Adrenal gland (tissue), 12 donors: ENCODE data around the gene VEGFD. TPM values are rescaled to one million over a fixed set of nuclear protein-coding genes. Genes with fewer than 3 reads are reported as not detected.
"Not testable (repeated sequence)": the region's sequence is repeated elsewhere in the genome, so short reads cannot be mapped to it uniquely, and the experiment has no call there.

ENCODE experiments used
- DNase-seq, 7 donors: peaks; one replicate each; pipeline ENCODE4 v3.0.0-alpha.2; 2019 to 2020
- H3K27ac ChIP-seq, 5 donors: fragments of 200-600 bp; sonication (generic) in 4 of 5; 1 replicate in 3 of 5; 2 replicates in 2 of 5; pipeline versions ENCODE4 v1.5.1 to v1.8.0; 2016 to 2020; ENCODE audit warnings: mild to moderate bottlenecking in 1 of 5
- H3K27me3 ChIP-seq: fragments of 200-600 bp; 2 replicates; pipeline ENCODE4 v1.8.0; 2021
- H3K36me3 ChIP-seq, 2 donors: fragments of 200-600 bp; replicated peaks in 1 of 2; 1 replicate in 1 of 2; 2 replicates in 1 of 2; pipeline versions ENCODE4 v1.5.1 to v1.8.0; 2018 to 2022
- H3K4me1 ChIP-seq, 2 donors: fragments of 200-600 bp; replicated peaks in 1 of 2; 1 replicate in 1 of 2; 2 replicates in 1 of 2; pipeline versions ENCODE4 v1.5.1 to v1.8.0; 2018 to 2021
- H3K4me3 ChIP-seq, 4 donors: fragments of 200-600 bp; sonication (generic) in 3 of 4; one replicate each; pipeline ENCODE4 v1.5.1; 2016 to 2018
- H3K9me3 ChIP-seq, 3 donors: fragments of 200-600 bp; sonication (generic) in 1 of 3; replicated peaks in 1 of 3; 1 replicate in 2 of 3; 2 replicates in 1 of 3; pipeline versions ENCODE4 v1.5.1 to v1.8.0; 2016 to 2021
- CTCF ChIP-seq, 6 experiments: fragments of 450-650 bp in 4 of 6; fragments of 200-600 bp in 2 of 6; sonication (generic) in 1 of 6; IDR thresholded peaks; 1 replicate in 5 of 6; 2 replicates in 1 of 6; pipeline versions ENCODE4 v1.5.1 to v1.8.0; 2016 to 2021; ENCODE audit warnings: antibody characterized with exemption in 6 of 6, mild to moderate bottlenecking in 2 of 6, moderate library complexity in 1 of 6
- POLR2A ChIP-seq, 2 donors: fragments of 450-650 bp; IDR thresholded peaks; one replicate each; pipeline ENCODE4 v1.6.1; 2017; ENCODE audit warnings: antibody characterized with exemption in 2 of 2, mild to moderate bottlenecking in 2 of 2, moderate library complexity in 1 of 2
- WGBS, 4 donors: extraction: QIAGEN DNeasy Blood & Tissue Kit in 2 of 4; methylation state at CpG; one replicate each; pipeline versions ENCODE4 v1.1.5 to v1.1.7; 2013 to 2017; 5-methylcytosine and 5-hydroxymethylcytosine counted together
- intact Hi-C, 2 donors: fragments of 100-400 bp; cut with DNase I; formaldehyde crosslinking; loops; one replicate each; pipeline versions ENCODE4 v1.14.1 to v1.15.0; 2022 to 2023
- polyA plus RNA-seq, 3 donors: library from polyadenylated mRNA; stranded (reverse); fragments of 200-250 nt in 2 of 3; fragments of 350-450 nt in 1 of 3; fragmentation: Illumina TruSeq in 1 of 3; extraction: RNeasy Lipid Tissue Mini Kit (QIAGEN cat#74804) in 1 of 3; gene quantifications; one replicate each; pipeline ENCODE4 v1.2.3, GENCODE V29; 2013 to 2014
- total RNA-seq, 9 donors: library from RNA; depleted of rRNA in 4 of 9; stranded (reverse); fragments of >200 nt in 4 of 9; fragments of 120-200 nt in 1 of 9; fragmentation: NEBNext Ultra II Directional in 1 of 9; extraction: Animal tissue kit (Norgen Biotek cat#: 25700) in 1 of 9; gene quantifications; one replicate each; pipeline versions ENCODE4 v1.1.0 to v1.2.4, GENCODE V29; 2013 to 2023
- donor health status: healthy with polysubstance abuse.
- donor health status: Bipolar disorder and iron deficiency.
- donor health status: DM: yes; HTN: yes; CAD: no.
- donor health status: DM: no; HTN: no; CAD: no.
- donor health status: DM: no; HTN: no; CAD: no.
- donor health status: DM: yes; HTN: yes; CAD: no.

The VEGFD gene
- total and polyA plus RNA-seq, 12 donors: 0.86 to 23.4 (median 11.4) TPM

- no peak for DNase-seq
- intact Hi-C loops: no loop called here
- H3K36me3 ChIP-seq: no peaks in the 10 kb centered on the region
- TF ChIP-seq POLR2A (IDR thresholded peaks at IDR 0.05): no peak
- no peak for TF ChIP-seq CTCF (IDR thresholded peaks at IDR 0.05)
- WGBS, 4 donors: 47 to 59% (median 55%) methylated on average over 3 of the region's 3 CpGs
- H3K27ac ChIP-seq: no peak within 1 kb of the TSS
- H3K27me3 ChIP-seq: peaks cover 11% of the 10 kb centered on the region
- H3K9me3 ChIP-seq: no peaks in the 10 kb centered on the region
- H3K4me3 ChIP-seq: no peak within 1 kb of the TSS
- no peaks in the 10 kb centered on the region for H3K4me1 ChIP-seq
Observed at GRCh38 chrX:15315509-15315908, 68.7 kb downstream of the VEGFD start, which contains the start of gene ASB11. TSS of gene ASB11 (minus strand) at chrX:15315640. CDS start at chrX:15315605, 35 bp downstream.

DNA sequence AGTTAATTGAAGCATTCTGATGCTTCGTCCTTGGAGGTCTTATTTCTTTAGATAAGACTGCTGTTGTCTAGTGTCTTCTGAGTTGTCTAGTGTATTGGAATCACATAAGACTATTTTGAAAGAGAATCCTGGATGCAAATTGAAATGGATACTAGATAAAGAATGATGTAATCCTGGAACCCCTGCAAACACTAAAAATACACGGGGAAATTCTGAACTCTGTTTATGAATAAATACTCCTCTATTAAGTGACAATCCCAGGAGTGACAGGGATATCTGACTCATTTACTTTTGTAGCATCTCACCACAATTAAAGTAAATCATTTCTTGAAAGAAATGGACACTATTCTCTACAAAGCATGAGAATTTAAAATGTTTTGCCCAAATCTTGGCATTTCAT lies 69.7 kb downstream of the VEGFD start:
- H3K4me3 ChIP-seq: no peak overlapping the region
- peaks cover 11% of the 10 kb centered on the region for H3K27me3 ChIP-seq
- 35 to 59% (median 41%) methylated on average over 2 of the region's 2 CpGs for WGBS, 4 donors
- H3K27ac ChIP-seq: no peak overlapping the region
- no peaks in the 10 kb centered on the region for H3K4me1 ChIP-seq
- DNase-seq: no peak
- intact Hi-C loops: no loop called here
- no peaks in the 10 kb centered on the region for H3K36me3 ChIP-seq
- H3K9me3 ChIP-seq: no peaks in the 10 kb centered on the region
- no peak for TF ChIP-seq CTCF (IDR thresholded peaks at IDR 0.05)
- TF ChIP-seq POLR2A (IDR thresholded peaks at IDR 0.05): no peak

GRCh38 chrX:15311119-15311518 lies 73.1 kb downstream of the VEGFD start:
- H3K4me1 ChIP-seq: no peaks in the 10 kb centered on the region
- H3K27ac ChIP-seq: no peak overlapping the region
- H3K9me3 ChIP-seq: no peaks in the 10 kb centered on the region
- H3K27me3 ChIP-seq: peaks cover 8% of the 10 kb centered on the region
- no peaks in the 10 kb centered on the region for H3K36me3 ChIP-seq
- DNase-seq: no peak
- TF ChIP-seq POLR2A (IDR thresholded peaks at IDR 0.05) (no peak), CTCF (IDR thresholded peaks at IDR 0.05) (no peak)
- 81 to 95% (median 85%) methylated on average over 3 of the region's 3 CpGs for WGBS, 4 donors
- intact Hi-C loops: no loop called here
- H3K4me3 ChIP-seq: no peak overlapping the region

DNA sequence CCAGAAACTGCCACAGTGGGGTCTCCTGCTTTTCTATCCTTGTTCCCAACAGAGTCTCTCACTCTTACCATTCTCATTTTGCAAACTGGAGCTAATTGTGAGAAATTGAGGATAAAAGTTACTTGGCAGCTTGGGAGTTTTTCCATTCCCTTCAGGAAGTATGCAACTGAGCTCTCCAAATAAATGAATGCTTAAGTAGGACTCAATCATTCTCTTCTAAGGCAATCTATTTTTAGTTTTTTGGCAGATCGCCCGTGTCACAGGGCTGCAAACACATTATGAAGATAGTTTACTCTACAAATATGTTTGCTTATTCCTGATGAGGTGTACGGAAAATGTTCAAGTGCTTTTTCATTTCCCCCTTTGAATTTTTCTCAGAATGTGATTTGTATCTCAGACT lies 74.1 kb downstream of the VEGFD start:
- H3K4me3 ChIP-seq: no peak overlapping the region
- no peaks in the 10 kb centered on the region for H3K4me1 ChIP-seq
- peak overlapping the region in 2 of 5 donors; percentile 29 to 58 for H3K27ac ChIP-seq
- peaks cover 8% of the 10 kb centered on the region for H3K27me3 ChIP-seq
- H3K9me3 ChIP-seq: no peaks in the 10 kb centered on the region
- peak; percentile 26 to 66 (median 40) for DNase-seq
- no peaks in the 10 kb centered on the region for H3K36me3 ChIP-seq
- intact Hi-C loops: no loop called here
- no peak for TF ChIP-seq POLR2A (IDR thresholded peaks at IDR 0.05)
- TF ChIP-seq CTCF (IDR thresholded peaks at IDR 0.05): no peak
- 13 to 47% (median 23%) methylated on average over 3 of the region's 3 CpGs for WGBS, 4 donors

- intact Hi-C loops, DNase-seq, H3K9me3 ChIP-seq, H3K36me3 ChIP-seq, H3K4me1 ChIP-seq, H3K27me3 ChIP-seq, H3K4me3 ChIP-seq, H3K27ac ChIP-seq: not testable (repeated sequence)
- 46 to 87% (median 78%) methylated on average over 3 of the region's 3 CpGs for WGBS, 4 donors
Observed at GRCh38 chrX:15305899-15306298, 78.3 kb downstream of the VEGFD start.
